ENCODE results near the gene RPAP2.

Gene RPAP2

DNA sequence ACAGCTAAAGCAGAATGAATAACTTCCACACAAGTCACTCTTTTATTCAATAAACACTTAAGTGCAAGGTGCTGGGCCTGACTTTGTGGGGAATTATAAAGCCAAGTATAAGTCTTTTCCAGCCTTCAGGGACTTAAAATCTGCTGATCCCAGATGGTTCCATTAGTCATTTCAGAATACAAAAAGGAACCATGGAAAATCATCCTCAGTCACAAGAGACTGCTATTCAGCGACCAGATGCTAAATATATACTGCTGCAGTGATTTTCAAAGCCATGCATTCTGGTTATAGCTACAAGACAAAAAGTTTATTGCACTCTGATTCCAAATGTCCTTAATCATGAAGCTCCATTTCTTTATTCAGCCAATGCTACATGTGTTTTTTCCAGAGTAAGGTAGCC is 25.8 kb upstream of the RPAP2 start (continued):
- TF ChIP-seq, protein P1, sequence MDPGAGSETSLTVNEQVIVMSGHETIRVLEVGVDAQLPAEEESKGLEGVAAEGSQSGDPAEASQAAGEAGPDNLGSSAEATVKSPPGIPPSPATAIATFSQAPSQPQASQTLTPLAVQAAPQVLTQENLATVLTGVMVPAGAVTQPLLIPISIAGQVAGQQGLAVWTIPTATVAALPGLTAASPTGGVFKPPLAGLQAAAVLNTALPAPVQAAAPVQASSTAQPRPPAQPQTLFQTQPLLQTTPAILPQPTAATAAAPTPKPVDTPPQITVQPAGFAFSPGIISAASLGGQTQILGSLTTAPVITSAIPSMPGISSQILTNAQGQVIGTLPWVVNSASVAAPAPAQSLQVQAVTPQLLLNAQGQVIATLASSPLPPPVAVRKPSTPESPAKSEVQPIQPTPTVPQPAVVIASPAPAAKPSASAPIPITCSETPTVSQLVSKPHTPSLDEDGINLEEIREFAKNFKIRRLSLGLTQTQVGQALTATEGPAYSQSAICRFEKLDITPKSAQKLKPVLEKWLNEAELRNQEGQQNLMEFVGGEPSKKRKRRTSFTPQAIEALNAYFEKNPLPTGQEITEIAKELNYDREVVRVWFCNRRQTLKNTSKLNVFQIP (CRISPR knock-in tag; IDR thresholded peaks at IDR 0.05; ENCODE audit: borderline replicate concordance, low read depth), result no peak
- TF ChIP-seq, protein P2, sequence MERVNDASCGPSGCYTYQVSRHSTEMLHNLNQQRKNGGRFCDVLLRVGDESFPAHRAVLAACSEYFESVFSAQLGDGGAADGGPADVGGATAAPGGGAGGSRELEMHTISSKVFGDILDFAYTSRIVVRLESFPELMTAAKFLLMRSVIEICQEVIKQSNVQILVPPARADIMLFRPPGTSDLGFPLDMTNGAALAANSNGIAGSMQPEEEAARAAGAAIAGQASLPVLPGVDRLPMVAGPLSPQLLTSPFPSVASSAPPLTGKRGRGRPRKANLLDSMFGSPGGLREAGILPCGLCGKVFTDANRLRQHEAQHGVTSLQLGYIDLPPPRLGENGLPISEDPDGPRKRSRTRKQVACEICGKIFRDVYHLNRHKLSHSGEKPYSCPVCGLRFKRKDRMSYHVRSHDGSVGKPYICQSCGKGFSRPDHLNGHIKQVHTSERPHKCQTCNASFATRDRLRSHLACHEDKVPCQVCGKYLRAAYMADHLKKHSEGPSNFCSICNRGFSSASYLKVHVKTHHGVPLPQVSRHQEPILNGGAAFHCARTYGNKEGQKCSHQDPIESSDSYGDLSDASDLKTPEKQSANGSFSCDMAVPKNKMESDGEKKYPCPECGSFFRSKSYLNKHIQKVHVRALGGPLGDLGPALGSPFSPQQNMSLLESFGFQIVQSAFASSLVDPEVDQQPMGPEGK (CRISPR knock-in tag; IDR thresholded peaks at IDR 0.05; ENCODE audit: borderline replicate concordance), result no peak
- no peak for TF ChIP-seq ZC3H10 (CRISPR knock-in tag; IDR thresholded peaks at IDR 0.05)
- no peak for TF ChIP-seq ZFP30 (CRISPR knock-in tag; IDR thresholded peaks at IDR 0.05)
- no peak for TF ChIP-seq GLIS3 (CRISPR knock-in tag; IDR thresholded peaks at IDR 0.05)
- TF ChIP-seq, protein P3, sequence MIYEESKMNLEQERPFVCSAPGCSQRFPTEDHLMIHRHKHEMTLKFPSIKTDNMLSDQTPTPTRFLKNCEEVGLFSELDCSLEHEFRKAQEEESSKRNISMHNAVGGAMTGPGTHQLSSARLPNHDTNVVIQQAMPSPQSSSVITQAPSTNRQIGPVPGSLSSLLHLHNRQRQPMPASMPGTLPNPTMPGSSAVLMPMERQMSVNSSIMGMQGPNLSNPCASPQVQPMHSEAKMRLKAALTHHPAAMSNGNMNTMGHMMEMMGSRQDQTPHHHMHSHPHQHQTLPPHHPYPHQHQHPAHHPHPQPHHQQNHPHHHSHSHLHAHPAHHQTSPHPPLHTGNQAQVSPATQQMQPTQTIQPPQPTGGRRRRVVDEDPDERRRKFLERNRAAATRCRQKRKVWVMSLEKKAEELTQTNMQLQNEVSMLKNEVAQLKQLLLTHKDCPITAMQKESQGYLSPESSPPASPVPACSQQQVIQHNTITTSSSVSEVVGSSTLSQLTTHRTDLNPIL (CRISPR knock-in tag; IDR thresholded peaks at IDR 0.05; ENCODE audit: low read depth), result no peak

DNA sequence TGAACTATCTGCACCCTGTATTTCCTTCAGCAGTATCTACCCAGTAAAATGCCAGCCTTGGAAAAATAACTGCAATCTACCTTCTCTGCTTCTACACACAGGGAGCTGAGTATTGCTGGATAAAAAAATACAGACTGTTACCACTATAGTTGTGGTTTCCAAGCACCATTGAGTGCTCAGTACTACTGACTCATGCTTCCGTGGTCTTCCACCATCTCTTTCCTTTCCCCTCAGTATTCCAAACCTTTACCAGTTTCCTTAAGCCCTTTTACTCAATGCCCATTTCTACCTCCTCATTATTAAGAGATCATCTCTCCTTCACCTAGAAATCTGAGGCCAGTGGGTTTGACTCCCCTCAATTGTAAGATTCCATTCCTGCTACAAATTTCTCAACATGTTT is 23.9 kb upstream of the RPAP2 start:
- ATAC-seq, result no peak
- TF ChIP-seq PPARA (CRISPR knock-in tag; IDR thresholded peaks at IDR 0.05; ENCODE audit: borderline replicate concordance) (no peak), ZC3H10 (CRISPR knock-in tag; IDR thresholded peaks at IDR 0.05) (no peak), ISL1 (CRISPR knock-in tag; IDR thresholded peaks at IDR 0.05) (no peak), TOX (CRISPR knock-in tag; IDR thresholded peaks at IDR 0.05; ENCODE audit: borderline replicate concordance) (no peak), ARNTL (CRISPR knock-in tag; IDR thresholded peaks at IDR 0.05; ENCODE audit: borderline replicate concordance, low read depth) (no peak), CSDC2 (CRISPR knock-in tag; IDR thresholded peaks at IDR 0.05) (no peak), ESRRG (CRISPR knock-in tag; IDR thresholded peaks at IDR 0.05) (no peak), SNAI2 (CRISPR knock-in tag; IDR thresholded peaks at IDR 0.05) (no peak)

DNA sequence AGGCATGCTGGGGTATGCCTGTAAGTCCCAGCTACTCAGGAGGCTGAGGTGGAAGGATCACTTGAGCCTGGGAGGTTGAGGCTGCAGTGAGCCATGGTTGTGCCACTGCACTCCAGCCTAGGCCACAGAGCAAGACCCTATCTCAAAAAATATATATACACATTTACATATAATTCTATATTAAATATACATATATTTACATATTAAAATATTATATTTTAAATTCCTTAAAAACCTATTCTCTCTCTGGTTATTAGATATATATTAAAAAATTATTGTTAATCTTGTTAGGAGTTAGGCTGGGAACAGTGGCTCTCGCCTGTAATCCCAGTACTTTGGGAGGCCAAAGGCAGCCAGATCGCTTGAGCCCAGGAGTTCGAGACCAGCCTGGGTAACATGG is 22.8 kb upstream of the RPAP2 start:
- TF ChIP-seq, protein P4, sequence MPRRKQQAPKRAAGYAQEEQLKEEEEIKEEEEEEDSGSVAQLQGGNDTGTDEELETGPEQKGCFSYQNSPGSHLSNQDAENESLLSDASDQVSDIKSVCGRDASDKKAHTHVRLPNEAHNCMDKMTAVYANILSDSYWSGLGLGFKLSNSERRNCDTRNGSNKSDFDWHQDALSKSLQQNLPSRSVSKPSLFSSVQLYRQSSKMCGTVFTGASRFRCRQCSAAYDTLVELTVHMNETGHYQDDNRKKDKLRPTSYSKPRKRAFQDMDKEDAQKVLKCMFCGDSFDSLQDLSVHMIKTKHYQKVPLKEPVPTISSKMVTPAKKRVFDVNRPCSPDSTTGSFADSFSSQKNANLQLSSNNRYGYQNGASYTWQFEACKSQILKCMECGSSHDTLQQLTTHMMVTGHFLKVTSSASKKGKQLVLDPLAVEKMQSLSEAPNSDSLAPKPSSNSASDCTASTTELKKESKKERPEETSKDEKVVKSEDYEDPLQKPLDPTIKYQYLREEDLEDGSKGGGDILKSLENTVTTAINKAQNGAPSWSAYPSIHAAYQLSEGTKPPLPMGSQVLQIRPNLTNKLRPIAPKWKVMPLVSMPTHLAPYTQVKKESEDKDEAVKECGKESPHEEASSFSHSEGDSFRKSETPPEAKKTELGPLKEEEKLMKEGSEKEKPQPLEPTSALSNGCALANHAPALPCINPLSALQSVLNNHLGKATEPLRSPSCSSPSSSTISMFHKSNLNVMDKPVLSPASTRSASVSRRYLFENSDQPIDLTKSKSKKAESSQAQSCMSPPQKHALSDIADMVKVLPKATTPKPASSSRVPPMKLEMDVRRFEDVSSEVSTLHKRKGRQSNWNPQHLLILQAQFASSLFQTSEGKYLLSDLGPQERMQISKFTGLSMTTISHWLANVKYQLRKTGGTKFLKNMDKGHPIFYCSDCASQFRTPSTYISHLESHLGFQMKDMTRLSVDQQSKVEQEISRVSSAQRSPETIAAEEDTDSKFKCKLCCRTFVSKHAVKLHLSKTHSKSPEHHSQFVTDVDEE (CRISPR knock-in tag; IDR thresholded peaks at IDR 0.05), result no peak
- TF ChIP-seq BACH2 (CRISPR knock-in tag; IDR thresholded peaks at IDR 0.05; ENCODE audit: borderline replicate concordance) (no peak), ZFP3 (CRISPR knock-in tag; IDR thresholded peaks at IDR 0.05) (no peak), ZFP30 (CRISPR knock-in tag; IDR thresholded peaks at IDR 0.05) (no peak)
- no peak for ATAC-seq

DNA sequence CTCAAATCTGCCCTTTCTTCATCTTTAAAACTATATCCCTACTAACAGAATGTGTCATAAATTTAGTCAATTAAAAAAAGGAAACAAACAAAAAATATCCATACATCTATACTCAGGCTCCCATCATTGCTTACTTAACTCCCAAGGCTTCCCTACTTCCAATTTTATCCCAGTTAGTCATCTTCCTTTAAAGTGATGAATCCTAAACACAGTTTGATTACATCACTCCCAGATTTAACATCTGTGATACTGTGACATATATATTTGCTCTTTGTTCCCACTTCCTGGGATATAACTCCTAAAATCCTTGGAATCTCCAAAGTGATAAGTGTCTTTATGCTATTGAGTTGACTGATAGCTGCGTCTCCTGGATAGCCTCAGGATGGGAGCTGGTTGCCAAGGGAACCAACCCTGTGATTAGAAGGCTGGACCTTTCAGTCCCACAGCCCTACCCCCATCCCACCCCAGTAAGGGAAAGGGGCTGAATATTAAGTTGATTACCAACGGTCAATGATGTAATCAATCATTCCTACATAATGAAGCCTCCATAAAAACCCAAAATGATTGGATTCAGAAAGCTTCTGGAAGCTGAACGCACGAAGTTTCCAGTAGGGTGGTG is 21.6 kb upstream of the RPAP2 start:
- TF ChIP-seq RARB (CRISPR knock-in tag; IDR thresholded peaks at IDR 0.05) (no peak), PPARA (CRISPR knock-in tag; IDR thresholded peaks at IDR 0.05; ENCODE audit: borderline replicate concordance) (no peak), CSDC2 (CRISPR knock-in tag; IDR thresholded peaks at IDR 0.05) (no peak), ZNF70 (CRISPR knock-in tag; IDR thresholded peaks at IDR 0.05) (no peak), ARNTL (CRISPR knock-in tag; IDR thresholded peaks at IDR 0.05; ENCODE audit: borderline replicate concordance, low read depth) (no peak), ESRRG (CRISPR knock-in tag; IDR thresholded peaks at IDR 0.05) (no peak), ISL1 (CRISPR knock-in tag; IDR thresholded peaks at IDR 0.05) (no peak), ZNF565 (CRISPR knock-in tag; conservative IDR thresholded peaks at IDR 0.05; ENCODE audit: low read depth) (no peak), BACH2 (CRISPR knock-in tag; IDR thresholded peaks at IDR 0.05; ENCODE audit: borderline replicate concordance) (no peak), ZFP30 (CRISPR knock-in tag; IDR thresholded peaks at IDR 0.05) (no peak), ZFP3 (CRISPR knock-in tag; IDR thresholded peaks at IDR 0.05) (no peak), TCF4 (CRISPR knock-in tag; IDR thresholded peaks at IDR 0.05; ENCODE audit: borderline replicate concordance) (no peak), ZC3H10 (CRISPR knock-in tag; IDR thresholded peaks at IDR 0.05) (no peak), GLIS3 (CRISPR knock-in tag; IDR thresholded peaks at IDR 0.05) (no peak)
- TF ChIP-seq, protein P2 (CRISPR knock-in tag; IDR thresholded peaks at IDR 0.05; ENCODE audit: borderline replicate concordance), result no peak
- TF ChIP-seq, protein P4 (CRISPR knock-in tag; IDR thresholded peaks at IDR 0.05), result no peak
- TF ChIP-seq, protein P5, sequence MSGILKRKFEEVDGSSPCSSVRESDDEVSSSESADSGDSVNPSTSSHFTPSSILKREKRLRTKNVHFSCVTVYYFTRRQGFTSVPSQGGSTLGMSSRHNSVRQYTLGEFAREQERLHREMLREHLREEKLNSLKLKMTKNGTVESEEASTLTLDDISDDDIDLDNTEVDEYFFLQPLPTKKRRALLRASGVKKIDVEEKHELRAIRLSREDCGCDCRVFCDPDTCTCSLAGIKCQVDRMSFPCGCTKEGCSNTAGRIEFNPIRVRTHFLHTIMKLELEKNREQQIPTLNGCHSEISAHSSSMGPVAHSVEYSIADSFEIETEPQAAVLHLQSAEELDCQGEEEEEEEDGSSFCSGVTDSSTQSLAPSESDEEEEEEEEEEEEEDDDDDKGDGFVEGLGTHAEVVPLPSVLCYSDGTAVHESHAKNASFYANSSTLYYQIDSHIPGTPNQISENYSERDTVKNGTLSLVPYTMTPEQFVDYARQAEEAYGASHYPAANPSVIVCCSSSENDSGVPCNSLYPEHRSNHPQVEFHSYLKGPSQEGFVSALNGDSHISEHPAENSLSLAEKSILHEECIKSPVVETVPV (CRISPR knock-in tag; IDR thresholded peaks at IDR 0.05), result no peak
- no peak for ATAC-seq

All from SK-N-SH treated with all-trans-retinoic acid at 6 μM for 48 hours (cell line).